Naive thymus-derived CD4-positive, alpha-beta T cell (primary cell): ENCODE measurements around the gene ZNF615. TPM values are rescaled to one million over a fixed set of nuclear protein-coding genes. Genes with fewer than 3 reads are reported as not detected.
"Not testable (repeated sequence)": the region's sequence is repeated elsewhere in the genome, so short reads cannot be mapped to it uniquely, and the experiment has no call there.

Source experiments
- ATAC-seq: fragments of 150-1000 bp; cut with Tn5 transposase; 2 replicates; pipeline ENCODE4 v1.10.0; 2021; ENCODE audit warnings: mild to moderate bottlenecking, moderate library complexity
- CTCF ChIA-PET: fragments of 350-600 bp; sonication (Branson Sonifier 250); formaldehyde crosslinking; loops from one replicate; lab custom pipeline; 2021; ENCODE audit warnings: antibody characterized with exemption; lab: Charles Lee
- POLR2A ChIA-PET: fragments of 350-600 bp; sonication (Branson Sonifier 250); formaldehyde crosslinking; loops from one replicate; lab custom pipeline; 2021; ENCODE audit warnings: antibody characterized with exemption, inconsistent platforms; lab: Charles Lee
- DNase-seq, 9 donors: peaks; one replicate each; pipeline versions ENCODE4 v3.0.0 to v3.0.0-alpha.2; 2020 to 2022; ENCODE audit warnings: mixed read lengths in 1 of 9
- H3K27ac ChIP-seq: one replicate; pipeline ENCODE4 v1.7.0; 2013; ENCODE audit warnings: mild to moderate bottlenecking, low read depth, low read length, moderate library complexity
- H3K27me3 ChIP-seq, 2 donors: one replicate each; pipeline ENCODE4 v1.7.0; 2013; ENCODE audit warnings: low read length in 2 of 2, mild to moderate bottlenecking in 2 of 2, moderate library complexity in 2 of 2; ENCODE audit not compliant: control insufficient read depth in 2 of 2, insufficient read depth in 2 of 2
- H3K36me3 ChIP-seq, 3 experiments: 1 replicate in 2 of 3; 2 replicates in 1 of 3; pipeline ENCODE4 v1.7.0; 2013; ENCODE audit warnings: low read length in 3 of 3, mild to moderate bottlenecking in 3 of 3, moderate library complexity in 1 of 3; ENCODE audit not compliant: insufficient read depth in 3 of 3, control insufficient read depth in 2 of 3
- H3K4me1 ChIP-seq, 2 donors: one replicate each; pipeline ENCODE4 v1.7.0; 2013; ENCODE audit warnings: low read length in 2 of 2, mild to moderate bottlenecking in 2 of 2, moderate library complexity in 1 of 2; ENCODE audit not compliant: control insufficient read depth in 2 of 2, insufficient read depth in 2 of 2
- H3K4me3 ChIP-seq: 2 replicates; pipeline ENCODE4 v1.7.0; 2013; ENCODE audit warnings: mild to moderate bottlenecking, low read length
- H3K9me3 ChIP-seq, 3 experiments: 1 replicate in 2 of 3; 2 replicates in 1 of 3; pipeline ENCODE4 v1.7.0; 2013; ENCODE audit warnings: low read length in 3 of 3; ENCODE audit not compliant: control insufficient read depth in 2 of 3
- H3K27ac Mint-ChIP-seq, 9 donors: one replicate each; pipeline ENCODE4 v1.8.0; 2020 to 2022; ENCODE audit warnings: mixed read lengths in 9 of 9, mild to moderate bottlenecking in 8 of 9, moderate library complexity in 5 of 9, inconsistent platforms in 2 of 9
- H3K27me3 Mint-ChIP-seq, 5 donors: one replicate each; pipeline ENCODE4 v1.8.0; 2021 to 2022; ENCODE audit warnings: mixed read lengths in 5 of 5, mild to moderate bottlenecking in 1 of 5
- H3K36me3 Mint-ChIP-seq, 5 donors: one replicate each; pipeline ENCODE4 v1.8.0; 2020 to 2022; ENCODE audit warnings: mixed read lengths in 5 of 5, mild to moderate bottlenecking in 3 of 5, inconsistent platforms in 1 of 5
- H3K4me1 Mint-ChIP-seq, 7 donors: one replicate each; pipeline ENCODE4 v1.8.0; 2020 to 2022; ENCODE audit warnings: mixed read lengths in 7 of 7, mild to moderate bottlenecking in 3 of 7, inconsistent platforms in 1 of 7
- H3K4me3 Mint-ChIP-seq, 10 donors: one replicate each; pipeline ENCODE4 v1.8.0; 2020 to 2022; ENCODE audit warnings: mild to moderate bottlenecking in 10 of 10, mixed read lengths in 10 of 10, moderate library complexity in 6 of 10, inconsistent platforms in 2 of 10
- H3K9me3 Mint-ChIP-seq, 11 donors: one replicate each; pipeline ENCODE4 v1.8.0; 2020 to 2022; ENCODE audit warnings: mixed read lengths in 11 of 11, mild to moderate bottlenecking in 4 of 11, inconsistent platforms in 1 of 11, moderate library complexity in 1 of 11
- intact Hi-C, 2 donors: fragments of 100-400 bp; cut with micrococcal nuclease; formaldehyde crosslinking; loops; one replicate each; pipeline ENCODE4 v1.15.1; 2023
- polyA plus RNA-seq, 2 donors: library from polyadenylated mRNA; unstranded; fragments of 300-500 nt; fragmentation: Illumina TruSeq; gene quantifications; one replicate each; pipeline ENCODE4 v1.2.3, GENCODE V29; 2021
- total RNA-seq, 6 experiments: library from RNA in 5 of 6; stranded (reverse) in 5 of 6; gene quantifications; 1 replicate in 5 of 6; 2 replicates in 1 of 6; pipeline ENCODE4 v1.2.3 and lab custom pipeline; 2021 to 2026

ZNF615 gene
- total and polyA plus RNA-seq, 7 experiments from 2014 or later: 8.7 to 20.9 (median 11.5) TPM

DNA sequence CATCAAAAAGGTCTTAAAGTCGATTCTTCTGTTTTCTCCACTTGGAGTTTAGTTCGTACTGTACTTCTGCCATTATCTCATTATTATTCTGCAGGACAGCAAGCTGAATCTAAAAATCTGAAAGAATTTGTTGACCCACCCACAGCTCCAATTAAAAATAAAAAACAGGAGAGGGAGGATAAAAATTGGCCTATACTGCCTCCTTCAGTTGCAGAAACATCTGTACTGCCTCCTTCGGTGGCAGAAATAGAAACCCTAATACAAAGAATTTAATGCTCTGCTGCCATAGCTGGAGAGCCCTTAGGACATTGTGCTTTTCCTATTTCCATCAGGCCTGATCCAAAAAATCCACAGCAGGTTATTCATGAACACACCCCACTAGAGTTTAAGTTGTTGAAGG, 31.2 kb downstream of the ZNF615 start:
- intact Hi-C loops: no loop called here
- no peak overlapping the region for H3K27ac Mint-ChIP-seq
- no peak for DNase-seq
- no peaks in the 10 kb centered on the region for H3K27me3 Mint-ChIP-seq
- peaks cover 53 to 92% (median 90%) of the 10 kb centered on the region in 5 donors for H3K36me3 Mint-ChIP-seq
- Histone ChIP-seq H3K36me3 (peaks cover 20 to 77% (median 25%) of the 10 kb centered on the region in 3 experiments), H3K27ac (no peak overlapping the region), H3K27me3 (no peaks in the 10 kb centered on the region), H3K4me3 (no peak overlapping the region), H3K9me3 (peaks cover 29 to 98% (median 41%) of the 10 kb centered on the region in 3 experiments), H3K4me1 (no peaks in the 10 kb centered on the region)
- POLR2A ChIA-PET: no interaction called here
- peaks cover 0 to 5% (median 0%) of the 10 kb centered on the region in 7 donors for H3K4me1 Mint-ChIP-seq
- peaks cover 14 to 100% (median 85%) of the 10 kb centered on the region in 11 donors for H3K9me3 Mint-ChIP-seq
- CTCF ChIA-PET: no interaction called here
- no peak overlapping the region for H3K4me3 Mint-ChIP-seq
- ATAC-seq: no peak

DNA sequence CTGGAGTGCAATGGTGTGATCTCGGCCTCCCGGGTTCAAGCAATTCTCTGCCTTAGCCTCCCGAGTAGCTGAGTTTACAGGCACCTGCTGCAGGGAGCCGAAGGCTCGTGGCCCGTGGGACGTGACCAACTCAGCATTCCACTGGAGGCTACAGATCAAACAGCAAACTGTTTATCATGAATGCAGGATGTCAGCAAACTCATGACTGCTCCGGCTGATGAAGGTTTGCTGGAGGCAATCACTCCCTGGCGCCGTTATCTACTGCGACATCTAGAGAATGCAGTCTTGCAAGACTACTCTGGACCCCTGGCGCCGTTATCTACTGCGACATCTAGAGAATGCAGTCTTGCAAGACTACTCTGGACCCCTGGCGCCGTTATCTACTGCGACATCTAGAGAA, 32.2 kb downstream of the ZNF615 start:
- H3K27me3 ChIP-seq, ATAC-seq, H3K27me3 Mint-ChIP-seq, CTCF ChIA-PET, H3K27ac Mint-ChIP-seq, H3K4me3 Mint-ChIP-seq, H3K4me1 ChIP-seq, intact Hi-C loops, H3K4me1 Mint-ChIP-seq, POLR2A ChIA-PET, H3K27ac ChIP-seq, DNase-seq, H3K4me3 ChIP-seq: not testable (repeated sequence)
- peaks cover 56 to 92% (median 90%) of the 10 kb centered on the region in 5 donors for H3K36me3 Mint-ChIP-seq
- Histone ChIP-seq H3K36me3 (peaks cover 31 to 78% (median 33%) of the 10 kb centered on the region in 3 experiments), H3K9me3 (peaks cover 36 to 98% (median 52%) of the 10 kb centered on the region in 3 experiments)
- H3K9me3 Mint-ChIP-seq: peaks cover 13 to 100% (median 86%) of the 10 kb centered on the region in 11 donors

DNA sequence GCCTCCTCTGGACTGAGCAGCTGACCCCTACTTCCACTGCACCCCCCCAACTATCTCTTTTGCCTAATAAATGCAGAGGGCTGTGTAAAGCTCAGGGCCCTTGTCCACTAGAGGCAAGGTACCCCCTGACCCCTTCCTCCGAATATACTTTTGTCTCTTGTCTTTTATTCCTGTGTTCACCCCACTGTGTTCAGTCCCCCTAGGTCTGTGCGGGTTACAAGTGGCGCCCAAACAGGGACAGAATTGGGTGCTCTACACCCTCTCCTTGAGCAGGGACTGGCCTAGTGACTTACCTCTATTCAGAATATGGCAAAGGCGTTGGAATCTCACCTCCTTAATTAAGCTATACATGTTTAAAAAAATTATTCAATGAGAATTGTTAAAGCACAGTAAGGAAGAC, 36.4 kb downstream of the ZNF615 start:
- peaks cover 0 to 6% (median 0%) of the 10 kb centered on the region in 7 donors for H3K4me1 Mint-ChIP-seq
- H3K9me3 ChIP-seq: peaks cover 36 to 97% (median 52%) of the 10 kb centered on the region in 3 experiments
- H3K27ac ChIP-seq: no peak overlapping the region
- no peaks in the 10 kb centered on the region for H3K4me1 ChIP-seq
- no peaks in the 10 kb centered on the region for H3K27me3 ChIP-seq
- peak overlapping the region in 3 of 10 donors; percentile 11 to 48 (median 27) for H3K4me3 Mint-ChIP-seq
- ATAC-seq (no peak), DNase-seq (peak in 4 of 9 donors; percentile 17 to 38 (median 22))
- H3K36me3 Mint-ChIP-seq: peaks cover 44 to 87% (median 82%) of the 10 kb centered on the region in 5 donors
- ChIA-PET POLR2A (no interaction called here), CTCF (interaction anchor here (0.6 kb wide), 2 partner anchors 20 to 1542 kb away, joined by 3 read pairs; no protein-coding TSS in a partner anchor)
- no peaks in the 10 kb centered on the region for H3K27me3 Mint-ChIP-seq
- H3K27ac Mint-ChIP-seq: peak overlapping the region in 1 of 9 donors; percentile 44
- peaks cover 59 to 87% (median 62%) of the 10 kb centered on the region in 3 experiments for H3K36me3 ChIP-seq
- intact Hi-C loops: no loop called here
- peak overlapping the region; percentile 26 for H3K4me3 ChIP-seq
- peaks cover 15 to 93% (median 84%) of the 10 kb centered on the region in 11 donors for H3K9me3 Mint-ChIP-seq

DNA sequence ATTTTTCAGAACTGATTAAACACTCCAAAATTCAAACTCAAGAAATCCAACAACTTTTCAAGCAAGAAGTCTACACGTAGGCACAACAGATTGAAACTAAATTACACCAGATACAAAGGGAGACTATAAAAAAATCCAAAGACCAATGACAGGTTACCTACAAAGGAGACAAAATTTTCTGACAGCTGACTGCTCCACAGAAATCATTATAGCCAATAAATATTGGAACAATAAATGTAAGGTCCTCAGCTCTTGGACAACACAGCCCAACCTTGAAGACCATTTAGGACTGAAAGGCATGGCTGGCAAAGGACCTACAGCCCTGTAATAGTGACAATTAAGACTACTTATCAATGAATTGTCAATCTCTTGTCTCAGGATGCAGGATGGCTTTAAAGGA, 37.3 kb downstream of the ZNF615 start:
- Mint-ChIP-seq H3K27me3 (no peaks in the 10 kb centered on the region), H3K36me3 (peaks cover 42 to 89% (median 80%) of the 10 kb centered on the region in 5 donors), H3K27ac (no peak overlapping the region), H3K9me3 (peaks cover 14 to 93% (median 81%) of the 10 kb centered on the region in 11 donors), H3K4me1 (peaks cover 0 to 6% (median 0%) of the 10 kb centered on the region in 7 donors), H3K4me3 (no peak overlapping the region)
- no peak overlapping the region for H3K27ac ChIP-seq
- intact Hi-C loops: no loop called here
- ChIA-PET POLR2A (interaction anchor here (1.0 kb wide), 1 partner anchor 12 kb away, joined by 3 read pairs; no protein-coding TSS in a partner anchor), CTCF (no interaction called here)
- no peak for ATAC-seq
- H3K36me3 ChIP-seq: peaks cover 68 to 95% (median 71%) of the 10 kb centered on the region in 3 experiments
- H3K4me1 ChIP-seq: no peaks in the 10 kb centered on the region
- no peaks in the 10 kb centered on the region for H3K27me3 ChIP-seq
- peak overlapping the region; percentile 26 for H3K4me3 ChIP-seq
- H3K9me3 ChIP-seq: peaks cover 33 to 97% (median 52%) of the 10 kb centered on the region in 3 experiments
- DNase-seq: no peak

DNA sequence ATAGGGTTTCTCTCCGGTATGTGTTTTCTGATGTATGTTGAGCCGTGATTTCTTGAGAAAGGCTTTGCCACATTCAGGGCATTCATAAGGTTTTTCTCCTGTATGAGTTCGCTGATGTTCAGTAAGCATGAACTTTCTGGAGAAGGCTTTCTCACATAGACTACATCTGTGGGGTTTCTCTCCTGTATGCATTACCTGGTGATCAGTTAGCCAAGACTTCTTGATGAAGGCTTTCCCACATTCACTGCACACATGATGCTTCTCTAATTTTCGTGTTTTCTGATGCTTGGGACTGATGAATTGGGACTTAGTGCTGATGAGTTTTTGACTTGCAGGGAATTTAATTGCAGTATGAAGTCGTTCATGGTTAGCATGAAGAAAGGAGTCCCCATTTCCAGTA, 42.4 kb downstream of the ZNF615 start:
- peaks cover 47 to 85% (median 80%) of the 10 kb centered on the region in 5 donors for H3K36me3 Mint-ChIP-seq
- H3K27ac Mint-ChIP-seq: no peak overlapping the region

DNA sequence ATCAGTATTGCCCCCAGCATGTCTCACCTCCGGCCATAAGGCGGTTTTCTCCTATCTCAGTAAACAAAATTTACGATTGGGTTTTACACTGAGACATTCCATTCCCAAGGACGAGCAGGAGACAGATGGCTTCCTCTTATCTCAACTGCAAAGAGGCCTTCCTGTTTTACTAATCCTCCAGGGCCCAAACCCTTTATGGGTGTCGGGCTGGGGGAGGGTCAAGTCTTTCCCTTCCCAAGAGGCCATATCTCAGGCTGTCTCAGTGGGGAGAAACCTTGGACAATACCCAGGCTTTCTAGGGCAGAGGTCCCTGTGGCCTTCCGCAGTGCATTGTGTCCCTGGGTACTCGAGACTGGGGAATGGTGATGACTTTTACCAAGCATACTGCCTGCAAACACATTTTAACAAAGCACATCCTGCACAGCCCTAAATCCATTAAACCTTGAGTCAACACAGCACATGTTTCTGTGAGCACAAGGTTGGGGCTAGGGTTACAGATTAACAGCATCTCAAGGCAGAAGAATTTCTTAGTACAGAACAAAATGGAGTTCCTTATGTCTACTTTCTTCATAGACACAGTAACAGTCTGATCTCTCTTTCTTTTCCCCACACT, 47.3 kb downstream of the ZNF615 start:
- H3K27ac ChIP-seq, CTCF ChIA-PET, POLR2A ChIA-PET, H3K4me3 ChIP-seq, H3K27me3 ChIP-seq, H3K4me1 ChIP-seq, DNase-seq, ATAC-seq, H3K4me3 Mint-ChIP-seq, intact Hi-C loops, H3K4me1 Mint-ChIP-seq, H3K27me3 Mint-ChIP-seq: not testable (repeated sequence)
- peak overlapping the region in 1 of 9 donors; percentile 51 for H3K27ac Mint-ChIP-seq
- Histone ChIP-seq H3K36me3 (peaks cover 7 to 20% (median 13%) of the 10 kb centered on the region in 3 experiments), H3K9me3 (peaks cover 8 to 90% (median 20%) of the 10 kb centered on the region in 3 experiments)
- H3K9me3 Mint-ChIP-seq: peaks cover 28 to 100% (median 82%) of the 10 kb centered on the region in 11 donors
- peaks cover 46 to 84% (median 67%) of the 10 kb centered on the region in 5 donors for H3K36me3 Mint-ChIP-seq

More for the DNA sequence above, 42.4 kb downstream of the ZNF615 start:
- DNase-seq (no peak), ATAC-seq (no peak)
- H3K36me3 ChIP-seq: peaks cover 45 to 67% (median 46%) of the 10 kb centered on the region in 3 experiments
- Mint-ChIP-seq H3K4me1 (peaks cover 0 to 6% (median 0%) of the 10 kb centered on the region in 7 donors), H3K27me3 (no peaks in the 10 kb centered on the region), H3K4me3 (peak overlapping the region in 1 of 10 donors; percentile 9), H3K9me3 (peaks cover 29 to 93% (median 82%) of the 10 kb centered on the region in 11 donors)
- H3K27ac ChIP-seq: no peak overlapping the region
- peaks cover 22 to 98% (median 34%) of the 10 kb centered on the region in 3 experiments for H3K9me3 ChIP-seq
- H3K4me1 ChIP-seq: no peaks in the 10 kb centered on the region
- ChIA-PET CTCF (no interaction called here), POLR2A (no interaction called here)
- intact Hi-C loops: no loop called here
- no peaks in the 10 kb centered on the region for H3K27me3 ChIP-seq
- peak overlapping the region; percentile 9 for H3K4me3 ChIP-seq
